ENCODE data around the gene DGKI.

The DGKI gene

GRCh38 chr7:137656850-137657232 is 189.9 kb downstream of the DGKI start:
- DNase-seq (ENCODE audit: low read depth in 2 of 2), result no peak

GRCh38 chr7:137656227-137656849 is 190.4 kb downstream of the DGKI start:
- DNase-seq (ENCODE audit: low read depth in 2 of 2), result peak; percentile 24 to 67

GRCh38 chr7:137655804-137656203 is 191.0 kb downstream of the DGKI start:
- no peak for DNase-seq (ENCODE audit: low read depth in 2 of 2)

GRCh38 chr7:137652721-137653120 is 194.1 kb downstream of the DGKI start:
- DNase-seq (ENCODE audit: low read depth in 2 of 2), result no peak

- DNase-seq (ENCODE audit: low read depth in 2 of 2), result no peak
Observed at GRCh38 chr7:137647905-137648565, 198.7 kb downstream of the DGKI start.

GRCh38 chr7:137642472-137642871 is 204.3 kb downstream of the DGKI start:
- no peak for DNase-seq (ENCODE audit: low read depth in 2 of 2)

- no peak for DNase-seq (ENCODE audit: low read depth in 2 of 2)
Observed at GRCh38 chr7:137642031-137642430, 204.7 kb downstream of the DGKI start.

- no peak for DNase-seq (ENCODE audit: low read depth in 2 of 2)
Observed at GRCh38 chr7:137636376-137636775, 210.4 kb downstream of the DGKI start.

GRCh38 chr7:137635874-137636273 is 210.9 kb downstream of the DGKI start:
- no peak for DNase-seq (ENCODE audit: low read depth in 2 of 2)

GRCh38 chr7:137635132-137635531 is 211.6 kb downstream of the DGKI start:
- DNase-seq (ENCODE audit: low read depth in 2 of 2), result no peak

GRCh38 chr7:137634356-137634755 is 212.4 kb downstream of the DGKI start:
- no peak for DNase-seq (ENCODE audit: low read depth in 2 of 2)

- no peak for DNase-seq (ENCODE audit: low read depth in 2 of 2)
Observed at GRCh38 chr7:137633133-137633532, 213.6 kb downstream of the DGKI start.

GRCh38 chr7:137628216-137628615 is 218.6 kb downstream of the DGKI start:
- no peak for DNase-seq (ENCODE audit: low read depth in 2 of 2)

GRCh38 chr7:137626469-137627067 is 220.2 kb downstream of the DGKI start:
- peak; percentile 2 to 22 for DNase-seq (ENCODE audit: low read depth in 2 of 2)

- no peak for DNase-seq (ENCODE audit: low read depth in 2 of 2)
Observed at GRCh38 chr7:137625197-137625596, 221.6 kb downstream of the DGKI start.

- DNase-seq (ENCODE audit: low read depth in 2 of 2), result no peak
Observed at GRCh38 chr7:137619181-137619580, 227.6 kb downstream of the DGKI start.

GRCh38 chr7:137618748-137619147 is 228.0 kb downstream of the DGKI start:
- no peak for DNase-seq (ENCODE audit: low read depth in 2 of 2)

- DNase-seq (ENCODE audit: low read depth in 2 of 2), result no peak
Observed at GRCh38 chr7:137613006-137613525, 233.7 kb downstream of the DGKI start.

GRCh38 chr7:137611606-137612005 is 235.2 kb downstream of the DGKI start:
- DNase-seq (ENCODE audit: low read depth in 2 of 2), result no peak

GRCh38 chr7:137609500-137609899 is 237.3 kb downstream of the DGKI start:
- no peak for DNase-seq (ENCODE audit: low read depth in 2 of 2)

- DNase-seq (ENCODE audit: low read depth in 2 of 2), result no peak
Observed at GRCh38 chr7:137606061-137606674, 240.6 kb downstream of the DGKI start.

GRCh38 chr7:137603043-137603442 is 243.7 kb downstream of the DGKI start:
- DNase-seq (ENCODE audit: low read depth in 2 of 2), result no peak

GRCh38 chr7:137601642-137602041 is 245.1 kb downstream of the DGKI start:
- no peak for DNase-seq (ENCODE audit: low read depth in 2 of 2)

Data from stimulated activated CD4-positive, alpha-beta T cell treated with anti-CD3 and anti-CD28 coated beads, Interleukin-12 subunit alpha, Interleukin-12 subunit beta, amount 100 ng/mL, for 24 hours (primary cell).